Measurements from ENCODE around the gene TICRR.
"Not testable (repeated sequence)": the region's sequence is repeated elsewhere in the genome, so short reads cannot be mapped to it uniquely, and the experiment has no call there.

Gene TICRR

DNA sequence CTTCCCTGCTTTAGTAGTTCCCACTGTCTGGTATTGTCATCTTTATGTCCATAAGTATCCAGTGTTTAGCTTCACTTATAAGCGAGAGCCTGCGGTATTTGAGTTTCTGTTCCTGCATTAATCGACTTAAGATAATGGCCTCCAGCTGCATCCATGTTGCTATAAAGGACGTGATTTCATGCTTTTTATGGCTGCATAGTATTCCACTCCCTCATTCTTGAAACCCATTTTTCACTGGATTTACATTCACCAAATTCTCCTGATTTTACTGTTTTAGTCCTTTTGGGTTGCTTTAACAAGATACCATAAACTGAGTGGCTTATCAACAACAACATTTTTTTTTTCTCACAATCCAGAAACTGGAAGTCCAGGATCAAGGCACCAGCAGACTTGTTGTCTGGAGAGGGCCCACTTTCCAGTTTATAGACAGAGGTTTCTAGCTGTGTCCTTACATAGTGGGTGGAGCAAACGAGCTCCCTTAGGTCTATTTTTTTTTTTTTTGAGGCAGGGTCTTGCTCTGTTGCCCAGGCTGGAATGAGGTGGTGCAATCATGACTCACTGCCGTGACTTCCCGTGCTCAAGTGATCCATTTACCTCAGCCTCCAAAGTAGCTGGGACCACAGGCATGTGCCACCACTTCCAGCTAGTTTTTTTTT lies 6.1 kb upstream of the TICRR start:
- no peak for DNase-seq (ENCODE audit: low spot score)

- no peak for DNase-seq (ENCODE audit: low spot score)
Observed at GRCh38 chr15:89575656-89576416, 567 bp downstream of the TICRR start.

GRCh38 chr15:89576417-89576773 lies 1.1 kb downstream of the TICRR start:
- no peak for DNase-seq (ENCODE audit: low spot score)

DNA sequence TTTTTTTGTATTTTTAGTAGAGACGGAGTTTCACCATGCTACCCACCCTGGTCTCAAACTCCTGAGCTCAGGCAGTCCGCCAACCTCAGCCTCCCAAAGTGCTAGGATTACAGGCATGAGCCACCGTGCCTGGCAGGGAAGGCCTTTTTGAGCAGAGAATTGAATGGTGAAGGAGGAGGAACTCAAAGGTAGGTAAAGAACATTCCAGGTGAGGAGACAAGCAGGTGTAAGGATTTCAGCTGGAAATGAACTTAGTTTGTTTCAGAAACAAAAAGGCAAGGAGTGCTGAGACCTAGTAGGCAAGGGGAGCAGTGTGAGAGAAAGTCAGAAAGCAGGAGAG lies 2.5 kb downstream of the TICRR start:
- no peak for DNase-seq (ENCODE audit: low spot score)

GRCh38 chr15:89578146-89578545 lies 2.9 kb downstream of the TICRR start:
- DNase-seq (ENCODE audit: low spot score) = no peak

GRCh38 chr15:89580747-89581146 lies 5.5 kb downstream of the TICRR start:
- DNase-seq (ENCODE audit: low spot score) = not testable (repeated sequence)

- DNase-seq (ENCODE audit: low spot score) = no peak
Observed at GRCh38 chr15:89586651-89587050, 11.4 kb downstream of the TICRR start.

DNA sequence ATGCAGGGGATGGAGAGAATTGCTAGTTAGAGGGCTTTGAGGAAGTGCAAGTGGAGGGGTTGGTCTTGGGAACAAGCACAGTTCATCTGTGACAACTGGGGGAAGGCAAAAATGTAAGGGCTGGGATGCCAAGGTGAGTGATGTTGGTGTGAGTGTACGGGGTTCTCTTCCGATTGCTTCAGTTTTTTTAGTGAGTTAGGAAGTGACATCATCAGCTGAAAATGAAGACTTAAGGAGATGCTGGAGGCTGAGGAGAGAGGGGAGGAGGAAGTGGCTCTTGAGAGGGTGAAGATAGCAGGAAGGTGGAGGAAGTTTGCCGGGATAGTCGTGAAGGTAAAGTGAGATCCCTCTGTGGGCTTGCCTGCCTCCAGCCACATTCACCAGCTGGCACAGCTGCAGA lies 12.7 kb downstream of the TICRR start:
- peak; percentile 51 for DNase-seq (ENCODE audit: low spot score)

GRCh38 chr15:89591834-89592233 lies 16.6 kb downstream of the TICRR start:
- DNase-seq (ENCODE audit: low spot score) = no peak

- DNase-seq (ENCODE audit: low spot score) = no peak
Observed at GRCh38 chr15:89593018-89593417, 17.7 kb downstream of the TICRR start.

- no peak for DNase-seq (ENCODE audit: low spot score)
Observed at GRCh38 chr15:89599021-89599420, 23.8 kb downstream of the TICRR start.

DNA sequence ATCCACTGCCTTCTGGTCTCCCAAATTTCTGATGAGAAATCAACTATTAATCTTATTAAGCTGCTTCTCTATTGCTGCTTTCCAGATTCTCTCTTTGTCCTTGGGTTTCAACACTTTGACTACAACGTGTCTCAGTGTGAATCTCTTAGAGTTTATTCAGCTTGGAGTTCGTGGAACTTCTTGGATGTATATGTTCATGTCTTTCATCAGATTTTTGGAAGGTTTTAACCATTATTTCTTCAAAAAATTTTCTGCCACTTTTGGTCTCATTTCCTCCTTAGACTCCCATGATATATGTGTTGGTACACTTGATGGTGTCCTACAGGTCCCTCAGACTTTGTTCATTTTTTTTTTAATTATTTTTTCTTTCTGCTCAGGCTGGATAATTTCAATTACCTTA lies 36.0 kb downstream of the TICRR start:
- DNase-seq (ENCODE audit: low spot score) = no peak

DNA sequence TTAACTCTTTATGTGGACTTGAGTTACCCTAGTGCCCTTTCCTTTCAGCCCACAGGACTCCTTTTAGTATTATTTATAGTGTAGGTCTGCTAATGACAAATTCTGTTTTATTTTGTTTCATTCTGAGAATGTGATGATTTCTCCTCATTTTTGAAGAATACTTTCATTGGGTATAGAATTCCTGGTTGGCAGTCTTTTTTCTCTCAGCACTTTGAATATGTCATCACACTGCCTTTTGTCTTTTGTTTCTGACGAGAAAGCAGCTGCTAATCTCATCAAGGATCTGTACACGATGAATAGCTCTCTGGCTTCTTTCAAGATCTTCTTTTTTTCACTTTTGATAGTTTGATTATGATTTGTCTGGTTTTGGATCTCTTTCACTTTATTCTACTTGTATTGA lies 37.8 kb downstream of the TICRR start:
- DNase-seq (ENCODE audit: low spot score) = no peak

DNA sequence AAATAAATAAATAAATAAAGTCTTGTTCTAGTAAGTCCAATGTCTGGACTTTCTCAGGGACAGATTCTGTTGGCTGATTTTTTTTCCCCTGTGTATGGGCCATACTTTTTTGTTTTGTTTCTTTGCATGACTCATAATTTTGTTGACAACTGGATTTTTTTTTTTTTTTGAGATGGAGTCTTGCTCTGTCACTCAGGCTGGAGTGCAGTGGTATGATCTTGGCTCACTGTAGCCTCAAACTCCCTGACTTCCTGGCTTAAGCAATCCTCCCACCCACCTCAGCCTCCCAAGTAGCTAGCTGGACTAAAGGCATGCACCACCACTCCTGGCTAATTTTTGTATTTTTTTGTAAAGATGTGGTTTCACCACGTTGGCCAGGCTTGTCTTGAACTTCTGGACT lies 38.9 kb downstream of the TICRR start:
- DNase-seq (ENCODE audit: low spot score) = no peak

DNA sequence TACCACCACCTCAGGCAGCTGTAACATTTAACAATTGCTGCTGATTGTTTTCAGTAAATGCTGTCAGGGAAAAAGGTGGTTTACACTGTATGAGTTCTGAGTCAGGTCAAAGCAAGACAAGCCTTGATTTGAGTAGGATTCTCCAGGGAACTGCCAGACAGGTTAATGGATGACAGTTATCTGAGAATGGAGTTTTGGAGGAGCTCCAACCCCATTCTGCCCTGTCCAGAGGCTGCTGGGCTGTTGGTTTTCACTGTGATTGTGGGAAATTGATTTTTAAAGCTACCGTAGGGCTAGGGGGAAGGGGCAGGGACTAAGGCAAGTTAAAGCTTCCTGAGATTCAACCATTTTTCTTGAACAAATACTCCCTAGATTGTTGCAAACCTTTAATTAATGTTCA lies 39.9 kb downstream of the TICRR start:
- DNase-seq (ENCODE audit: low spot score) = no peak

GRCh38 chr15:89616228-89616627 lies 41.0 kb downstream of the TICRR start:
- no peak for DNase-seq (ENCODE audit: low spot score)

DNA sequence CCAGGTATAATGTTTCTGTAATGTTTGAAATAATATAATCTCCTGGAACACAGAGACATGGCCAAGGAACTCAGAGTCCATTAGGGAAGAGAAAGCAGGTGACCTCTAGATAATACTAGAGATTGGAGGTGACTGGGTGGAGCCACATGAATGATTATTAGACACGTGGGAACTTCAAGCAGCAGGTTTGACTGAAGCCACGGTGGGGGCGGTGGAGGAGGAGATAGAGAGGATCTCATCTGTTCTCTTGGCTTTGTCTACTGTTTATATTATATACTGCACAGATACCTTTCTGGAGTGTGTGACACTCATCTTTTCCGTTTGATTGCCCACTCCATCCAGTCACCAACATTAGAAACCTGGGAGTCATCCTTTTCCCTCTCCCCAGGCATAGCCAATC lies 46.3 kb downstream of the TICRR start:
- DNase-seq (ENCODE audit: low spot score) = no peak

GRCh38 chr15:89623165-89623564 lies 47.9 kb downstream of the TICRR start:
- no peak for DNase-seq (ENCODE audit: low spot score)

DNA sequence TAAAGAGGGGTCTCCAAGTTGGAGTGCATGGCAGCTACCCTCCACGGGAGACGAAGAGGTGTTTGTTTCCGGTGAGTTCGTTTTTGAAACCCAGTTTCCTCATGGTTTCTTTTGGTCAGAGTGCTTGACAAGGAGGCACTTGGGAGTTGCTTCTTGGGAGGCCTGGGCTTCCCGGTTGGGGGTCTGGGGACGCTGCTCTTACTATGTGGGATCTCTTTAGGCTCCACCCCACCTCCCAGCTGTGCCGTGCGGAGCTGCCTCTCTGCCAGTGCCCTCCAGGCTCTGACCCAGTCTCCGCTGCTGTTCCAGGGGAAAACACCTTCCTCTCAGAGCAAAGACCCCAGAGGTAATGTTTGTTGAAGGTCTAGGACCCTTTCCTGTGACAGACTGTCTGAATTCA lies 50.4 kb downstream of the TICRR start:
- DNase-seq (ENCODE audit: low spot score) = no peak

- no peak for DNase-seq (ENCODE audit: low spot score)
Observed at GRCh38 chr15:89627256-89627970, 52.1 kb downstream of the TICRR start.

GRCh38 chr15:89628301-89628700 lies 53.0 kb downstream of the TICRR start:
- DNase-seq (ENCODE audit: low spot score) = no peak

GRCh38 chr15:89628806-89629715 lies 53.8 kb downstream of the TICRR start:
- DNase-seq (ENCODE audit: low spot score) = no peak

Measured in AG08395 (cell line).